ENCODE measurements around the gene ODAD4.
"Not testable (repeated sequence)": the region's sequence is repeated elsewhere in the genome, so short reads cannot be mapped to it uniquely, and the experiment has no call there.

Gene ODAD4

DNA sequence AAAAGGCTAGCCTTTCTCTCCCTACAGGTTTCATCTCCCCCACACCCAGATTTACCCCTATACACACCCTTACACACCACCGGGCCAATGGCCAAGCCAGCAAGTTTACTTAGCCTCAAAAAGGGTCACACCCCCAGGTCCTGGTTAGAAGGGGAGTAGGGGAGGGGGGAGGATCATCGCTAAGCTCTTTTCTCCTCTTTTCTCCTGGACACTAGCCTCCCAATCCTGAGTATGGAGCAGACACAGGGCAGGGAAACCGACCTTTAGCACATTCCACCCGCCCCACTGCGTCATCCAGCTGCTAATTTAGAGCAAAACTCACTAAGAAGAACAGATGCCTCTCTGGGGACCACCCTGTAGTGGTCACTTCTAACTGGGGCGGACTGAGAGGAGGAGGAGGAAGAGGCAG is 16.1 kb upstream of the ODAD4 start:
- no peak for DNase-seq (ENCODE audit: low spot score)

DNA sequence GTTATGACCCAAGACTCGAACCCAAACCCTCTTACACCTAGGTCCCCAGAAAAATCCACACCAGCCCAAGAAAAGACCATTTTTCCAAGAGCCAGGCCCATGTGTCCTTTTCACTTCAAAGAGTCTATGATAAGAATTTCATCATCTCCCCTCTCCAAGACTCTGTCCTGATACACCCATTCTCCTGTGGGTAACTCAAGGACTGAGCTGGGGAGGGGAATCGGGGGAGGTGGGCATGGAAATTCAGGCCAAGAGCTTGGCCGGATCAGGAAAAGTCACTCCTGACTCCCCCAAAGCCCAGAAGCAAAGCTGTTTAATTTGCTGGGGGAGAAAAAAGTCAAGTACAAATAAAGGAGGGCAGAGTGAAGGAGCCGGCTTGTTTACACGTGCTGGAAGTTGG is 15.4 kb upstream of the ODAD4 start:
- DNase-seq (ENCODE audit: low spot score) = no peak

DNA sequence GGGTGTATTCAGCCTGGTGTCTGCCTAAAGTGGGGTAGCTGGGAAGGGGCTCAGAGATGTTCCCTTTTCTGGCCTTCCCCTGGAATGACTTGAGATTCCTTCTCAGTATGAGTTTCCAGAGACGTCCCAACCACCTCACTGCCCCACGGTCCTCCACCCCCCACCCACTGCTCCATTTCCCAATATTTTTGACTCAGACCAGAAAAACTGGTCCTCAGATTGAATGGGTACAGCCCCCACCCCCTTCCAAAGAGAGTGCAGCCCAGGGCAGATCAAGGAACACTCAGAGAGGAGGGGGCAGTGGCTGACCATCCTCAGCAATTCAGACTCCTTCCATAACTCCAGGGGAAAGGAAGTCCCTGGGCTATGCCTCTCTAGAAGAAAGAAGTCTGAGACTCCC is 14.9 kb upstream of the ODAD4 start:
- no peak for DNase-seq (ENCODE audit: low spot score)

DNA sequence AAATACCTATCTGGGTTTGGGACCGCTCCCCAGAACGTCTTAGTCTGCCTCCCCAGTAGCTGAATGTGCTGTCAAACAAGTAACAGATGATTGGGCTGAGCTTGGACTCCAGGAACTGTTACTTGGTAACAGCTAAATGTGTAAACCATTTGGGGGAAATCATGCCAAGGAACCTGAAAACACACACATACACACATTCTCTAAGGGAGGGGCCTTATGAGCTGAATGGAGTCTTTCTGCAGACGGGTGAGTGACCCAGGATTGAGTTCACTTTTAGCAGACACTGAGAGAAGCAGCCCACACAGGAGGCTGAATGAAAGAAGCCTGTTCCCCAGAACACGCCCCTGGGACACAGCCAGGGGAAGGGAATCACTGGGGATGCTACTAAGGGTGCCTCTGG is 13.2 kb upstream of the ODAD4 start:
- DNase-seq (ENCODE audit: low spot score) = peak; percentile 30

DNA sequence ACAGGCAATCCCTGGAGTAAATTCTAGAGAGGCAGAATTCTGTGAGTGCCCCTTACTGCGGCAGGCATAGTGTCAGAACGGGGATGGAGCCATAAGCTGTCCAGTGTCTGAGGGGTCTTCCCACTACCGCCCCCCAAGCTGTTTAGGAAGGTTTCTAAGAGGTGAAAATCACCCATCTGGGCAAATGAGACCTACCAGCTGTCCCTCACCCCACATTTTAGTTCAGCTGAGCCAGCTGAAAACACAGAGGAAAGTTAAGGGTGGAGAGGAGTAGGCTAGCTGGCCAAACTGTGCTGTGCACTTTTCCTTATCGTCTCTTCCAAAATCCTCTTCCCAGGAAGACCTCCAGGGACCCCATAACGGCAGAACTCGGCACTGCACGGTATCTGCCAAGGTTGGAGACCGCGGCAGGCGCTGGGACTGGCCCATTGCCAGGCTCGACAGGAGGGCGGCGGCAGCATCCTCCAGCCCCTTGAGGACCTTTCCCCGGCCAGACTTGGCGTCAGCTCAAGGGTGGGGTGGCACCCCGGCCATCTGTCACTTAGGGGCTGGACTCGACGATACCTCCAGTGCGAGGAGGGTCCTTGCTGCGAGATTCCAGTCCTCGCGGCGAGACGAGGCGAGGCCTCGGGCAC is 12.6 kb upstream of the ODAD4 start:
- DNase-seq (ENCODE audit: low spot score) = peak; percentile 65

DNA sequence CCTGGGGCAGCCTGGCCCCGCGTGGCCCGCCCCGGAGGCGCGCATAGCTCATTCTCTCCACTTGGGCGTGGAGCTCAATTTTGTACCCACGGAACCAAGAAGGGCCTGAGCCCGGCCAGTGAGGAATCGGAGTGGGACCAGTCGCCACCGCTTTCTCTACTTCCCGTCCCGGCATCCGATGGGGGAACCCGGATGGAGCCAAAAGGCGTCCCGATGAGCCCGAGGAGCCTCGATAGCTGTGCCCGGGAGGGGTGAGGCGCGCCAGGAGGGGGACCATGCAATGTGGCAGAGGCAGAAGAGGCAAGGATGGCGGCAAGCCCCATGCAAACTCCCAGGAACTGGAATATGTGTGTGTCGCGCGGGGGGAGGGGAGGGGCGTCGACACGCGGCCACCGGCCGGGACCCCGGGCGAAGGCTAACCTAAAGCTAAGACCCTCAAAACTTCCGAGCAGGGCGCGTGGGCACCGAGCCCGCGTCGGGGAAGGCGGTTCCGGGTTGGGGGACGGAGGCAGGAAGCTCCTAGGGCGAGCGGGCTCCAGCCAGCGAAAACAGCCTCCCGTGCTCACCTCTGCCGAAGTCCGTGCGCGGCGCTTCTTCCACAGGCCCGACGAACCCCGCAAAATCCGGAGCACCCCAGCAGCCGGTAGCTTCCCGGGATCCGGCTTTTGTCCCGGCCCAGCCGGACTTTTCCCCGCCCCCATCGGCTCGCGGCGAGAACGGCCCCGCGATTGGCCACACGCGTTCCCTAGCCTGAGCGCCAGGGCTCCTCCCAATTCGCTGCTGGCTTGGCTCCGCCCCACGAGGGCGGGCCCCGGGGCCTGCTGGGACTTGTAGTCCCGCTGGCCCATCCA is 11.9 kb upstream of the ODAD4 start, which contains the start of gene ACLY:
TSS of gene ACLY (minus strand) at position 638 of the 851 bp plus-strand sequence. CDS start 5,078 bp downstream, outside the sequence.
- peak; percentile 99 for DNase-seq (ENCODE audit: low spot score)

DNA sequence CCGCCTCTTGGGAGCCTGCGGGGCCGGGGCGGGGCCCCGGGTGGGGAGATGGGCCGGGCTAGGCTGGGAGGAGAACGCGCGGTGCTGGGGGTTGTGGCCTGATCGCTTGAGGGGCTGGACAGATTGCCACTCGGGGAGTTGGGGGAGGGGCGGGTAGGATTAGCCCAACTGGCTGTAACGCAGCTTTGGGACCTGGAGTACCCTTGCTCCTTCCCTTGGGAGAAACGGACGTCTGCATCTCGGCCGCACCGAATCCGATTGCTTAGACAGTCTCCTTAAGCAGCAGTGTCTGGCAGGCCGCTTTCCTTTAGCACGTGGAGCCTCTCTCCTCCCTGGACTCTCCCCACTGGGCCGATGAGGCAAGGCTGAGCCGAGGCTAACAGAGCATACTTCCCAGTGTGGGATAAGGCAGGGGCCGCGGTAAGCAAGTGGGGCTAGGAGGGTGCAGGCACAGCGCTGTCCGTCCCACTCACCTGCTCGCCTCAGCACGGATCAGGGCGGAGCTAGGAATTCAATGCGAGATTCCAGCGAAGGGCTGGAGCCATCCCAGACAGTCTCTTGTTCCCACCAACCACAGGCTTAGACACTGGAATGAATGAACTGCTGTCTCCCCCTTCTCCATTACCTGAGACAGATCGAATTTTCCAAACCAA is 11.1 kb upstream of the ODAD4 start:
- DNase-seq (ENCODE audit: low spot score) = no peak

DNA sequence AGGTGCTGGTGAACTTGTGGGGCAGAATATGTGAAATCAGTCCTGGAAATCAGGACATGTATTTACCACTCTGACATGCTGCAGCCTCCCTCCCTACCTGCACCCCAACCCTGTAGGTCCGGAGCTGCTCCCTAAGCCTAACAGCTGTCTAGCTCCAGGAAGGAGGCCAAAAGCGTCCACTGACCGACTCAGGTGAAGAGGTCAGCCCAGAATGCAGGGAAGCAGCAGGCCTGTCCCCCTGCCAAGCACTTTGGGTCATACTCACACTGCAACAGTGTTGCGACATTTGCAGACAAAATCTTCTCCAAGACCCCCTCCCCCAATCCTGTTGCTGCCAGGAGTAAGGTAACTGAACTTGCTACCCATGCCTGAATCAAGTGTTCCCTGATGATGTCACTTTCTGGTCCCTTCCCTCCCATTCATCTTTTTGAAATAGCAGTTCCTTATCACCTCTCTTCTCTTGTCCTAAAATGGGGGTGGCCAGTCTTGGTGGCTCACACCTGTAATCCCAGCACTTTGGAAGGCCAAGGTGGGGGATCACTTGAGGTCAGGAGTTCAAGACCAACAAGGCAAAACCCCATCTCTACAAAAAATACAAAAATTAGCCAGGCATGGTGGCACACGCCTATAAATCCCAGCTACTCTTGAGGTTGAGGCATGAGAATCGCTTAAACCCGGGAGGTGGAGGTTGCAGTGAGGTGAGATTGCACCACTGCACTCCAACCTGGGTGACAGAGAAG is 10.4 kb upstream of the ODAD4 start:
- DNase-seq (ENCODE audit: low spot score) = no peak

DNA sequence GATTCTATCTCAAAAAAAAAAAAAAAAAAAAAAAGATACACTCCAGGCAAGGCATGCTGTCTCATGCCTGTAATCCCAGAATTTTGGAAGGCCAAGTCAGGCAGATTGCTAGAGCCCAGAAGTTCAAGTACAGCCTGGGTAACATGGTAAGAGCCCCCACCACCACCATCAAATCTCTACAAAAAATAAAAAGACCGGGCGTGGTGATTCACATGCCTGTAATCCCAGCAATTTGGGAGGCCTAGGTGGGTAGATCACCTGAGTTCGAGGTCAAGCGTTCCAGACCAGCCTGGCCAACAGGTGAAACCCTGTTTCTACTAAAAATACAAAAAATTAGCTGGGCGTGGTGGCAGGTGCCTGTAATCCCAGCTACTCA is 9.8 kb upstream of the ODAD4 start:
- DNase-seq (ENCODE audit: low spot score) = no peak

DNA sequence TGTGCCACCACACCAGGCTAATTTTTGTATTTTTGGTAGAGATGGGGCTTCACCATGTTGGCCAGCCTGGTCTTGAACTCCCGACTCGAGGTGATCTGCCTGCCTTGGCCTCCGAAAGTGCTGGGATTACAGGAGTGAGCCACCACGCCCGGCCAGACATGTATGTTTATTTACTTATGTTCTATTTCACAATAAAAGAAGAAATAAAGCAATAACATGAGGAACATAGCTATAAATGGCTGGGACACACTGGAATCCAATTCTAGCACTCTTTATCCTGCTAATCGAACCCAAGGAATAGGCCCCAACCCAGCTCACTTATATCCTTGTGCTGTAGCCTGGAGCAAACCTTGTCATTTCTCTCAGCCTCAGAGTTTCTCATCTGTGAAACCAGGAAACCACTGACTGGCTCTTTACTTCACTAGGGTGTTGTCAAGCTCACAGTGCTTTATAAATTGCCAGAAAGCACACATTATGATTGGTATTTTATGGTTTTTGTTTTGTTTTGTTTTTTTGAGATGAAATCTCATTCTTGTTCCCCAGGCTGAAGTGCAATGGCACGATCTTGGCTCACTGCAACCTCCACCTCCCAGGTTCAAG is 4.3 kb upstream of the ODAD4 start:
- no peak for DNase-seq (ENCODE audit: low spot score)

DNA sequence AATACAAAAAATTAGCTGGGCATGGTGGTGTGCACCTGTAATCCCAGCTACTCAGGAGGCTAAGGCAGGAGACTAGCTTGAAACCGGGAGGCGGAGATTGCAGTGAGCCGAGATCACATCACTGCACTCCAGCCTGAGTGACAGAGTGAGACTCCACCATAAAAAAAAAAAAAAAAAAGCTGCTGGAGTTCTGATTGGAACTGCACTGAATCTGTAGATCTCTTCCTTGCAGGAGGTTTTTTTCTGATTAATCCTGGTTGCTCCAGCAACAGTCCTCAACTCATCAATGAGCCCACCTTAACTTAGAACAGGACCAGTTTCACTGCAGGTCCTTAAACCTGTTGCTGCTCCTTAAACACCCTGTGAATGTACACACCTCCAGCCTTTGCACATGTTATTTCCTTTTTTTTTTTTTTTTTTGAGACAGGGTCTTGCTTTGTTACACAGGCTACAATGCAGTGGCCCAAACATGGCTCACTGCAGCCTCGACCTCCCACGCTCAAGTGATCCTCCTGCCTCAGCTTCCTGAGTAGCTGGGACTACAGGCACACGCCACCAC is 1.6 kb upstream of the ODAD4 start:
- no peak for DNase-seq (ENCODE audit: low spot score)

DNA sequence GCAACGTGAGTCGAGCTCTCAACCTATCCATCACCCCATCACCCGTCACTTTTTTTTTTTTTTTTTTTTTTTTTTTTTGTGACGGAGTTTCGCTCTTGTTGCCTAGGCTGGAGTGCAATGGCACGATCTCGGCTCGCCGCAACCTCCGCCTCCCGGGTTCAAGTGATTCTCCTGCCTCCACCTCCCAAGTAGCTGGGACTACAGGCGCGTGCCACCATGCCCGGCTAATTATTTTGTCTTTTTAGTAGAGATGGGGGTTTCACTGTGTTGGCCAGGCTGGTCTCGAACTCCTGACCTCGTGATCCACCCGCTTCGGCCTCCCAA is 378 bp downstream of the ODAD4 start:
- not testable (repeated sequence) for DNase-seq (ENCODE audit: low spot score)

DNA sequence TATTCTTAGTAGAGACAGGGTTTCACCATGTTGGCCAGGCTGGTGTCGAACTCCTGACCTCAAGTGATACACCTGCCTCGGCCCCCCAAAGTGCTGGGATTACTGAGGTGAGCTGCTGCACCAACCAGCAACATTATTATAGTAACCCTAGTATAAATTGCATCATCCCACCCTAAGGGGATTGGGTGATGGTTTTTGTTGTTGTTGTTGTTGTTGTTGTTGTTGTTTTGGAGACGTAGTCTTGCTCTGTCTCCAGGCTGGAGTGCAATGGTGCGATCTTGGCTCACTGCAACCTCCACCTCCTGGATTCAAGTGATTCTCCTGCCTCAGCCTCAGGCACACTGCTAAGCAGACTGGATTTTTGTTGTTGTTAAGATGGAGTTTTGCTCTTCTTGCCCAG is 1.3 kb downstream of the ODAD4 start:
- not testable (repeated sequence) for DNase-seq (ENCODE audit: low spot score)

DNA sequence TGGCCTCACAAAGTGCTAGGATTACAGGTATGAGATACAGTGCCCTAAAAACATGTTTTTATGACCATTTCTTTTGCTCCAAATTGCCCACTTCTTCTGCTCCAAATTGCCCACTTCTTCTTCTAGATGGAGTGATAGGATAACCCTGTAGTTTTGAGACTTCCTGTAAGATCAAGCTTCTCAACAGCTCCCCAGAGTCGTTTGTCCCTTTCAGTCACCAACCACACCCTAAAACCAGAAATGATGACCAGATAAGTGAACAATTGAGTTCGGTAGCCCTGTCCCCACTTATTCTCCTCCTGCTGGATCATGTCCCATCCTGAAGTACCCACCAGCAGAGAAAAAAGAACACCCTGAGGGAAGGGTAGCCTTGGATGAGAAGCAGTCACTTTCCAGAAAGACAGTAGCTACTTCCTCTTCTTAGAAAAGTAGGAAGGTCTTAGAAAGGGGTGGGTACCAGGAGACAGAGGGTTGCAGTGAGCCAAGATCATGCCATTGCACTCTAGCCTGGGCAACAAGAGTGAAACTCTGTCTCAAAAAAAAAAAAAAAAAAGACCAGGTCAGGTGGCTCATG is 2.5 kb downstream of the ODAD4 start:
- DNase-seq (ENCODE audit: low spot score) = peak; percentile 28

DNA sequence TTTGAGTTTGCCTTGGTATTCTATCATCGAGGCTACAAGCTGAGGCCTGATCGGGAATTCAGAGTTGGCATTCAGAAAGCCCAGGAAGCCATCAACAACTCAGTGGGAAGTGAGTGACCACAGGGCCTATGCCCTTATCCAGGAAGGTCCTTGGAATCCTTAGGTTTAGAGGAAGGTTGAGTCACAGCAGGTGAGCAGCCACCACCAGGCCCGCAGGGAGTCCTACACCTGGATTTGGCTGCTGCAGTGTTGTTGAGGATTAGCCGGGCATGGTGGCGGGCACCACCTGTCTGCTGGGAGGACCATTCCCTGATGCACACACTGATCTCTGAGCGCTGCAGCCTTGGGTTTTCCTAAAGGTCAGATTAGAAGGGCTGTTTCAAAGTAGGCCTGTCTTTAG is 5.2 kb downstream of the ODAD4 start:
- DNase-seq (ENCODE audit: low spot score) = no peak

DNA sequence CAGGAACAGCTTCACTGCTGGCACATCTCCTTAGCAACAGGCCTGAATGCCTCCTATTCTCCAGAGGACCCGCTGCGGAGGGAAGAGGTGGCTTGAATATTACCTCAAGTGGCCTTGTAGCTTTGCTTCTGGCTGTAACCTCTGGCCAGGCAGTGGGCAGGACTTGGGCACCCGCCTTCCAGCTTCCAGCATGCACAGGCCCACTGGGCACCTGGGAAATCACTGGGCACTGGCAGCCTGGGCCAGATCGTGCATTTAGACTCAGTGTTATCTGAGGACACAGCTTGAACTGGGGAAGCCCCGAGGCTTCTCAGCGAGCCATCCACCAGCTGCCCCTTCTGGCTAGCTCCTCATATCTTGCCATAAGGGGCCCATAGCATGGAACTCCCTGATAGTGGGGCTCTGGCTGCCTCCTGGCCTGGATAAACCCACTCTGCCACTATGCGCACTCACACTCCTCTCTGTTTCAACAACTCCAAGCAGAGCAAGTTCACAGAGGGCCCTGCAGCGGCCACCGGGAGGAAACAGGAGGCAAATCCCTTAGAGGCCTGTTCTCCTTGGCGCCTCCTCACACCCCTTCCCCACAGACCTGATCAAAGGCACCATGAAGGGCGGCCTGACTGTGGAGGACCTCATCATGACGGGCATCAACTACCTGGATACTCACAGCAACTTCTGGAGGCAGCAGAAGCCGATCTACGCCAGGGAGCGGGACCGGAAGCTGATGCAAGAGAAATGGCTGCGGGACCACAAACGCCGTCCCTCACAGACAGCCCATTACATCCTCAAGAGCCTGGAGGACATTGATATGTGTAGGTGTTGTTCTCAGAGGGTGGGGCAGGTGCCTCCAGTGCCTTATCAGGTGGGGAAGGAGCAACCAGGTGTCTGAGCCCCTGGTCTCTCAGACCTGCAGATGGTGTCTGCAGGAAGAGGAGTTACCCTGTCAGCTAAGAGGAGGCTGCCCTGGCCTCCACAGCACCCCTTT is 7.8 kb downstream of the ODAD4 start:
- DNase-seq (ENCODE audit: low spot score) = no peak

DNA sequence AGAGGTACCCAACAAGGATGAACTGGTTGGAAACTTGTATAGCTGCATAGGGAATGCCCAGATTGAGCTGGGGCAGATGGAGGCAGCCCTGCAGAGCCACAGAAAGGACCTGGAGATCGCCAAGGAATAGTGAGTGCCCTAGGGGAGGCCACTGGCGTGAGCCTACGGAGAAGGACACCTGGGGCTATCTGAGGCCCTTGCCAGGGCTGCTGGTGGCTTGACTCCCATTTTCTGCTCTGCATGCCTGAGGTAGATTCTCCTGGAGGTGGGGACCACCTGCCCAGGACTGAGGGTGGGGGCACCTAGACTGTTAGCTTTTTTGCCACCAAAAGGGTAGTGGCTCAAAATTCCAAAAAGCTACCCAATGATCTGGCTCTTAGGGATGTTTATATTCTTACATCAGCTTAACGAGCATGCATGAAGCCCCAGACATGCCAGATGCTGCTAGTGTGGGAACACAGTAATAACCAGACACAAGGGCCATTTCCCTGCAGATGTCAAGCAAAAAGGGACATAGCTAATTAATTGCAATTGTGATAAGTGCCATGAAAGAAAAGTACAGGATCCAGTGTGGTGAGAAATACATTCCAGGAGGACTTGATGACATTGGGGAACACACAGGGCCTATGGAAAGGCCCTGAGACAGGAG is 8.8 kb downstream of the ODAD4 start:
- DNase-seq (ENCODE audit: low spot score) = no peak

DNA sequence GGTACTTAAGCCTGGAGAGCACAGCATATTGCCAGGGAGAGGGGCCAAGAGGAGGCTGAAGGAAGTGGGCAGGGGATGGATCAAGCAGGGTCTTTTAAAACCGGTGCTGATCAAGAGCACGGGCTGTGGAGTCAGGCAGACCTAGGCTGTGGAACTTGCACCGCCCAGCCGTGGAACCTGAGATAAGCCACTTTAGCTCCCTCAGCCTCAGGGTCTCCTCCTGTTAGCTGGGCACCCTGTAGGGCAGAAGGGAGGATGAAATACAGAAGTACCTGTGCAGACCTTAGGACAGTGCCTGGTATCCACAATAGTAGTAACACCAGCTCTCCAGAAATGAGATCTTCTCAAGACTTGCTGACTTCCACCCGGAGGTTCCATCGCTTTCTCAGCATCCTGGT is 9.3 kb downstream of the ODAD4 start:
- DNase-seq (ENCODE audit: low spot score) = no peak

DNA sequence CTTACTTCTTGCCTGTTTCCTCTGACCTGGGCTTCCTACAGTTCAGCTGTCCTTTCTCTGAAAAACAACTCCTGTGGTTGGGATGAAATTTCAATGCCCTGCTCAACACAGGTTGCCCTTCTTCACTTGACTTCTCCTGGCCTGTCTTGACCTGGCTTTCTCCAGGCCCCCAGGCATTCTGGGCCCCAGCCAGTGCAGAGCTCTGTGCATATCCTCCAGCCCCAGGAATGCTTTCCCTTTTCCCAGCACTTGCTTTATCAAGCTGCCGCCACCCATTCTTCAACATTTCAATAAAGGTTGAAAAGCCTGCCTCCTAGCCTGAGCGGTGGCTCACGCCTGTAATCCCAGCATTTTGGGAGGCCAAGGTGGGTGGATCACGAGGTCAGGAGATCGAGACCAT is 10.8 kb downstream of the ODAD4 start:
- no peak for DNase-seq (ENCODE audit: low spot score)
